CD4-positive, alpha-beta T cell (primary cell): ENCODE measurements around the gene PAQR4. TPM values are rescaled to one million over a fixed set of nuclear protein-coding genes. Genes with fewer than 3 reads are reported as not detected.

ENCODE experiments used
- ATAC-seq: fragments of 200-7000 bp; cut with Tn5 transposase; one replicate; pipeline ENCODE4 v1.10.0; 2022; ENCODE audit warnings: mild to moderate bottlenecking; ENCODE audit not compliant: poor library complexity
- CTCF ChIA-PET: fragments of 350-600 bp; sonication (Branson Sonifier 250); formaldehyde crosslinking; loops from one replicate; lab custom pipeline; 2021; ENCODE audit warnings: antibody characterized with exemption, inconsistent platforms; lab: Charles Lee
- POLR2A ChIA-PET: fragments of 350-600 bp; sonication (Branson Sonifier 250); formaldehyde crosslinking; loops from one replicate; lab custom pipeline; 2021; ENCODE audit warnings: antibody characterized with exemption, inconsistent platforms; lab: Charles Lee
- DNase-seq, 14 experiments: peaks; one replicate each; pipeline ENCODE4 v3.0.0-alpha.2; 2013 to 2020; ENCODE audit warnings: mixed read lengths in 2 of 14
- H3K27ac ChIP-seq, 2 donors: one replicate each; pipeline versions ENCODE4 v1.5.1 to v1.7.0; 2013; ENCODE audit warnings: low read length in 2 of 2, low read depth in 1 of 2, mild to moderate bottlenecking in 1 of 2
- H3K27me3 ChIP-seq, 2 experiments: 1 replicate in 1 of 2; 2 replicates in 1 of 2; pipeline versions ENCODE4 v1.6.1 to v1.7.0; 2013; ENCODE audit warnings: low read length in 2 of 2, control low read depth in 1 of 2, mild to moderate bottlenecking in 1 of 2, moderate library complexity in 1 of 2; ENCODE audit not compliant: insufficient read depth in 2 of 2, control insufficient read depth in 1 of 2
- H3K36me3 ChIP-seq: one replicate; pipeline ENCODE4 v1.6.1; 2013; ENCODE audit warnings: low read length, control low read depth; ENCODE audit not compliant: insufficient read depth
- H3K4me1 ChIP-seq: one replicate; pipeline ENCODE4 v1.6.1; 2013; ENCODE audit warnings: low read length, control low read depth; ENCODE audit not compliant: insufficient read depth
- H3K4me3 ChIP-seq: one replicate; pipeline ENCODE4 v1.5.1; 2013; ENCODE audit warnings: mild to moderate bottlenecking, low read length, moderate library complexity
- H3K9me3 ChIP-seq, 2 experiments: 1 replicate in 1 of 2; 2 replicates in 1 of 2; pipeline versions ENCODE4 v1.6.1 to v1.7.0; 2013; ENCODE audit warnings: low read length in 2 of 2, mild to moderate bottlenecking in 2 of 2, control low read depth in 1 of 2, moderate library complexity in 1 of 2; ENCODE audit not compliant: control insufficient read depth in 1 of 2, insufficient read depth in 1 of 2
- H3K27ac Mint-ChIP-seq: one replicate; pipeline ENCODE4 v1.8.0; 2020; ENCODE audit warnings: mixed read lengths
- H3K27me3 Mint-ChIP-seq: one replicate; pipeline ENCODE4 v1.8.0; 2021; ENCODE audit warnings: mixed read lengths
- H3K36me3 Mint-ChIP-seq: one replicate; pipeline ENCODE4 v1.8.0; 2021; ENCODE audit warnings: low read depth, mixed read lengths
- H3K4me1 Mint-ChIP-seq: one replicate; pipeline ENCODE4 v1.8.0; 2021; ENCODE audit warnings: low read depth, mixed read lengths
- H3K4me3 Mint-ChIP-seq: one replicate; pipeline ENCODE4 v1.8.0; 2020; ENCODE audit warnings: mild to moderate bottlenecking, mixed read lengths
- H3K9me3 Mint-ChIP-seq: one replicate; pipeline ENCODE4 v1.8.0; 2020; ENCODE audit warnings: mixed read lengths
- CTCF ChIP-seq: fragments of 200-600 bp; IDR thresholded peaks from one replicate; pipeline ENCODE4 v1.8.0; 2022; ENCODE audit warnings: antibody characterized with exemption, mild to moderate bottlenecking
- intact Hi-C, 2 experiments: fragments of 100-400 bp; cut with DNase I in 1 of 2; cut with micrococcal nuclease in 1 of 2; formaldehyde crosslinking; loops; one replicate each; pipeline versions ENCODE4 v1.15.1 to v1.9.0; 2023 to 2025; cut with DNase I, micrococcal nuclease
- total RNA-seq, 174 experiments: library from RNA in 2 of 174; stranded (reverse) in 2 of 174; gene quantifications; one replicate each; pipeline ENCODE4 v1.2.3 and lab custom pipeline; 2021 to 2026

PAQR4 gene
- total RNA-seq, 2 experiments from 2014 or later, result 0.39 to 0.44 TPM

DNA sequence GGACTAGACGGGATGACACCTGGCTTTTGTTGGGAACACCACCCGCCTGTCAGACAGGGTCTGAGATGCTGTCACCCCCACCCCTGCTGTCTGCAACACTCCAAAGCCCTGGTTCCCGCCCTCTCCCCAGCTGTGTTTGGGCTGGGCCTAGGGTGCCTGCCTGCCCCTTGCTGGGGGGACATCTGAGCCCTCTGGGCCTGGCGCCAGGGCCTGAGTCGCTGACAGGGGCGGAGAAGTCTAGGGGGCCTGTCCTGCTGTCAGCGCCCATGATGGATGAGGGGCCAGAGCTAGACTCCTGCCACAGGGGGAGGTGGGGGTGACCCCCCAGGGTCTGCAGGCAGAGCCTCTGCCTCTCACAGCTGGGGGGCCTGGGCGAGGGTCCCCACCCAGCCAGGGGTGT is 18.7 kb downstream of the PAQR4 start:
- DNase-seq, result no peak
- no peak for ATAC-seq
- Histone ChIP-seq H3K4me1 (peaks cover 8% of the 10 kb centered on the region), H3K9me3 (no peaks in the 10 kb centered on the region), H3K4me3 (no peak overlapping the region), H3K36me3 (no peaks in the 10 kb centered on the region), H3K27ac (no peak overlapping the region), H3K27me3 (no peaks in the 10 kb centered on the region)
- POLR2A ChIA-PET, result no interaction called here
- no peak overlapping the region for H3K27ac Mint-ChIP-seq
- H3K4me3 Mint-ChIP-seq, result no peak overlapping the region
- H3K9me3 Mint-ChIP-seq, result no peaks in the 10 kb centered on the region
- CTCF ChIA-PET, result no interaction called here
- no peaks in the 10 kb centered on the region for H3K4me1 Mint-ChIP-seq
- H3K36me3 Mint-ChIP-seq, result no peaks in the 10 kb centered on the region
- H3K27me3 Mint-ChIP-seq, result no peaks in the 10 kb centered on the region
- intact Hi-C loops, result no loop called here
- no peak for TF ChIP-seq CTCF

- no peaks in the 10 kb centered on the region for H3K27me3 Mint-ChIP-seq
- Histone ChIP-seq H3K36me3 (no peaks in the 10 kb centered on the region), H3K9me3 (no peaks in the 10 kb centered on the region), H3K27me3 (no peaks in the 10 kb centered on the region), H3K27ac (no peak overlapping the region), H3K4me1 (peaks cover 5% of the 10 kb centered on the region), H3K4me3 (no peak overlapping the region)
- no peaks in the 10 kb centered on the region for H3K36me3 Mint-ChIP-seq
- no peaks in the 10 kb centered on the region for H3K9me3 Mint-ChIP-seq
- intact Hi-C loops, result no loop called here
- ATAC-seq (no peak), DNase-seq (no peak)
- POLR2A ChIA-PET, result no interaction called here
- H3K4me3 Mint-ChIP-seq, result no peak overlapping the region
- no peak for TF ChIP-seq CTCF
- CTCF ChIA-PET, result no interaction called here
- no peaks in the 10 kb centered on the region for H3K4me1 Mint-ChIP-seq
- no peak overlapping the region for H3K27ac Mint-ChIP-seq
Observed at GRCh38 chr16:2988590-2989099, 19.5 kb downstream of the PAQR4 start.

DNA sequence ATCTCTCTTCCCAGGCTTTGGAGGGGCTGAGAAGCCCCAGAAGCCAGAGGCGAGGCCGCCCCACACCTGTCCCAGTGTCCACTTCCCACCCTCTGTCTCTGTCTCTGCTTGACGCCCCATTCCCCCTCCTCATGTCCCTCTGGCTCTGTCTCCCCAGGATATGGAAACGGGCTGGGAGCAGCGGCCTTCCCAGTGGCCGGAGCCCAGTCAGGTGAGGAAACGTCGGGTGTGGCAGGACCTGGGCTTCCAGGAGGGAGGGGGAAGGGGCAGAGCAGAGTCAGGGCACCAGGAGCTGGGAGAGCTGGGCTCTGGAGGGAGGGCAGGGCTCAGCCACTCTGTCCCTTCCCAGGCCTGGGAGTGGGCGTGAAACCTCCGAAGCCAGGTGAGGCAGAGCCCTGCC is 21.7 kb downstream of the PAQR4 start:
- no peaks in the 10 kb centered on the region for H3K4me1 Mint-ChIP-seq
- no peaks in the 10 kb centered on the region for H3K27me3 ChIP-seq
- CTCF ChIA-PET, result no interaction called here
- intact Hi-C loops, result no loop called here
- no peaks in the 10 kb centered on the region for H3K9me3 ChIP-seq
- H3K9me3 Mint-ChIP-seq, result no peaks in the 10 kb centered on the region
- H3K27ac ChIP-seq, result no peak overlapping the region
- no peaks in the 10 kb centered on the region for H3K27me3 Mint-ChIP-seq
- no peak overlapping the region for H3K4me3 Mint-ChIP-seq
- H3K4me3 ChIP-seq, result no peak overlapping the region
- ATAC-seq (no peak), DNase-seq (no peak)
- no peaks in the 10 kb centered on the region for H3K4me1 ChIP-seq
- no peak overlapping the region for H3K27ac Mint-ChIP-seq
- TF ChIP-seq CTCF, result no peak
- H3K36me3 ChIP-seq, result no peaks in the 10 kb centered on the region
- POLR2A ChIA-PET, result no interaction called here
- no peaks in the 10 kb centered on the region for H3K36me3 Mint-ChIP-seq
